GM19468 (cell line): ENCODE data around the gene NFATC1.

Source experiments
- ATAC-seq: cut with Tn5 transposase; IDR thresholded peaks from one replicate; pipeline ENCODE4 v1.9.1; 2021; ENCODE audit warnings: mild to moderate bottlenecking, moderate library complexity, moderate number of reproducible peaks; ENCODE audit not compliant: unreplicated experiment; ENCODE audit errors: extremely low read depth

Gene NFATC1

DNA sequence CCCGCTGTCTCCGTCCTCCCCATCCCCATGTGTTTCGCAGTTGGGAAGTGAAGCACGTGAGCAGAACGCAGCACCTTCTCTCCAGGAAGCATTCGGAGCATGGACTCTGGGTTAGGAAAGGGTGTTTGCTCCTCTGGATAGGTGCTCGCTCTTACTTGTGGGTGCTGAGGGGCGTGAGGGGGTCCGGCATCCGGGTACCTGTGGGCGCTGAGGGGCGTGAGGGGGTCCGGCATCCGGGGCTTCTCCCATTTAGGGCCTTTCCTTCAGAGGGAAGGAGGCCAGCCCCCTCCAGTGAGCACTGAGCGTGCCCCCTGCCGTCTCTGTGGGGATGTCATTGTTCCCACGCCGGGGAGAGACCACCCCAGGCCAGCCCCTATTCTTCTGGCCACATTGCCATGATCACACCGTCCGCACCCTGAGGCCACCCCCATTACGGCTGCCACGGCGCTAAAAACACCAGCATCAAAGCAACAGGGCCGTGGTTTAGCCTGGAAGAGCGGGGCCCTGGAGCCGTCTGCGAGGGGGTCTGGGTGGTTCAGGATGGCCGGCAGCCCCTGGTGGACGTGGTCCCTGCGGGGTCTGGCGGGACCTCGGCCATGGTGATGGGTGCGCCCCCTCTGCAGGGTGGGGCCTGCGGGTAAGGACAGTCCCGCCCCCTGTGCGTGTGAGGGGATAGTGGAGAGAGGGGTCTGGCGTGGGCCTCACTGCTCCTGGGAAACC, 41.0 kb downstream of the NFATC1 start:
- ATAC-seq: no peak

DNA sequence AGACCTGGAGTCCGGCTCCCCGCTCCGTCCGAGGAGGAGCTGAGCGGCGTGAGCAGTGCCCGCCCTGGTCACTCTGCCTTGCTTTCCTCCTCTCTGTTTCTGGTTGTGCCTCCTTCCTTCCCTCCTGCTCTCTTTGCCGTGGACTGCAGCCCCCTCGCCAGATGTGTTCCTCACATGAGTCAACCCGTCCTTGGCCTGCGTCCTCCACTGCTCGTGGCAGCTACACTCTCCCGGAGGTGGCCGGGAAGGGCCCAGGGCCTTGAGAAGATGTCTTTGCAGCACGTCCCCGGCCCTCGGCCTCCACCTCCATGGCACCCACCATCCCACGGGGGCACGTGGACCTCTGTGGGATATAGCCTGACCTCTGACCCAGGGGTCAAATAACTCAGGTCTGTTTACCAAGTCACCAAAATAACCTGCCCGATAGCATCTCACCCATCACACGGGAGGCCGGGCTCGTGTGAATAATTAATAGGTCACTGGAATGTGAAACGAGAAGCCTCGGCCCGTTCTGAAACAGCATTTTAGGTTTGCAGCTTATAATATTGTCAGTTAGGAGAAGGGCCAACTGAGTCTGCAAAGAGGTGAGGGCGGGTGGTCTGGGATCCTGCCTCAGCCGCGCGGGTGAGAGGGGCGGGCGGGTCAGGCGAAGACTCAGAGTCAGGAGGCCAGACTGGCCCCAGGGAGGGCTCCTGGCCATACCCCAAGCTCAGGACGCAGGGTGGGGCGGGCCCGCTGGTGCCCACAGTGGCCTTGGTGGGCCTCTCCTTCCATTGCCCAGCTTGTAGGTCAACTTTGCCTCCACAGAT, 42.6 kb downstream of the NFATC1 start:
- ATAC-seq: no peak

DNA sequence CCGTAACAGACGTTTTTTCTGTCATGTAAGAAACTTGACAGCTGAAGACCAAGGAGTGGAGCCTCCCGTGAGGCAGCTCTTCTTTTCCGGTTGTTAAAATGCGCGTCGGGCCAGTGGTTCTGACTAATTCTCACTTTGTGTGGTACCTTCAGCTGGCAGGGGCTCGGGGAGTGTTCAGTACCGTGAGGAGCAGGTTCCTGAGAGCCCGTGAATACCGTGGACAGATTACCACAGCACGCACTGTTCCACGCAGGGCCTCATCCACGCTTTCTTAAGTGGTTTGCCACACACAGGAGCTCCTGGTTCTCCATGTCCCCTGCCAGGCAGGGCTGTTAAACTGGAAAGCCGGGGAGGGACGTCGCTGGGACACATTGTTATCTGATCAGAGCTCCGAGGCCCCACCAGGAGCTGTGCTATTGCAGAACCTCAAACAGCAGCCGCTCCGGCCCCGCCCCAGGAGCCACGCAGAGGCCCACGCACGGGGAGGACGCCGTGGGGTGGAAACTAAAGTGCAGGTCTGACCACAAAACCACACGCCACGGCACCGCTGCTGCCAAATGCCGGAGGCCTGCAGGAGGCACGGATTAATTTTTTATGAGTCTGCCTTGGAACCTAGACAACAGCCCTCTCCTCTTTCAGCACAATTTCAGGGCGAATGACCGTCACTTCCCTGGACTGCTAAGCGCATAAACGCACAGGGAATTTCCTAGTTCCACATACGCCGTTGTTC, 43.3 kb downstream of the NFATC1 start:
- no peak for ATAC-seq

DNA sequence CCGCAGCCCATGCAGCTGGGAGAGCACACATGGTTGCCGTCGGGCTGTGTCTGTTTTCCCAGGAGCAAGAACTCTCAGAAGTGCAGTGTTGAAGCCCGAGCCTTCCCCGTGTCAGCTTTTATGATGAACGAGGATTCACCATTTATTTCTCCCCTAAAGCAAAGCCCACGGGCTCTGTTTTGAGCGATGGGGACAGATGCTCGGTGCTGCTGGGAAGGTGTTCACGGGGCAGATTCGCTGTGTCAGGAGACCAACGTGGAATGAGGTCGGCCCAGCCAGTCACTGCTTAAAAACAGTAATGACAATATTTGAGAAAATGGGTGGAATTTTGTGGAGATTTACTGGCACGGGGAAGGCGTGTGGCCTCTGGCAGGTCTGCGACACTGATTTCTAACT, 43.9 kb downstream of the NFATC1 start:
- no peak for ATAC-seq

DNA sequence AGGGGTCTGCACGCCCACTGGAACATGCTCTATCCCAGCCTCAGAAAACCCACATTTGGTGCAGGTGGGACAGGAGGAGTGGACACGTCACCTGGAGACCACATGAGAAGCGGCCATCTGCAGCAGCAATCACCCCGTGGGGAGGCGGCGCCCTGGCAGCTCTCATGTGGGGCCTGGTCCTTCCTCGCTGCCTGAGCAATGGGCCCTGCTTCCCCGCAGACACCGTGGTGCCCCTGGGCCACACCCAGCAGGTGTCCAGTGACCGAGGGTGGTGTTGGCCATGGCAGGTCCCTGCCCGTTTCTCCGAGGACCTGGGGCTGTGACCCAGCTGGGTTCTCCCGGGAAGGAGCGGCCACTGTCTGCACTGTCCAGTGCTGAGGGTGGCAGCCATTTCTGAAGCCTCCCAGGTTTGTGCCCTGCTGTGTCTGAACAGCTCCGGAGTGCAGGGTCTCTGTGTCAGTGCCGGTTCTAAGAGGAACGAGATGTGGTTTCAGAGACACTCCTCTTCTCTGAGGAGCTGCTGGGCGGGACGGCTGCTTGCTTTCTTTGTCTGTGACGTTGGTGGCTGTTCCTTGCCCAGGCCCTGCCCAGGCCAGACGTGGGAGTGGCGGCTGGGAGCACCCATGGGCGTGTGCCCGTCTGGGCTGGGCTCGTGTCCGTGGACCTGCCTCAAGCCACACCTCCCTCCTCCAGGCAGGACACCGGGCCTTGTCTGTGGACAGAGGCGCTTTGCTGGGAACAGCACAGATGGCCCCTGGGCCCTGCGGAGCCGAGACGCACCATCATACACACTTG, 44.8 kb downstream of the NFATC1 start:
- no peak for ATAC-seq

DNA sequence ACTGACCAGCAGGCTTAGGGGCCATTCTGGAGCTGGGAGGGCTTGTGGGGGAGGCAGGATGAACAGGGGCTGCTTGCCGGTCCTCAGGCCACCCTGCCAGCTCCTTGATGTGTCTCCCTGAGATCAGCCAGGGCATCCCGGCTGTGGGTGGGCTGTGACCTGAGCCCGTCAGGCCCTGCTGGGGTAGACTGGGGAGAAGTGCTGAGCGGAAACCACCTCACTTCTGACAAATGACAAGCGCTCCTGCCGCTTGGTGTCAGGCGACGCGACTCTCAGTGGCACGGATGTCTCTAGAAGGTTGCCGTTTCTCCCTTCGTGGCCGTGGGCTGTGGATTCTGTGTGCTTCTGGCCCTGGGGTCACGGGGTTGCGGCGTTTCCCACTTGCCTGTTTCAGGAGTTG, 45.7 kb downstream of the NFATC1 start:
- no peak for ATAC-seq

DNA sequence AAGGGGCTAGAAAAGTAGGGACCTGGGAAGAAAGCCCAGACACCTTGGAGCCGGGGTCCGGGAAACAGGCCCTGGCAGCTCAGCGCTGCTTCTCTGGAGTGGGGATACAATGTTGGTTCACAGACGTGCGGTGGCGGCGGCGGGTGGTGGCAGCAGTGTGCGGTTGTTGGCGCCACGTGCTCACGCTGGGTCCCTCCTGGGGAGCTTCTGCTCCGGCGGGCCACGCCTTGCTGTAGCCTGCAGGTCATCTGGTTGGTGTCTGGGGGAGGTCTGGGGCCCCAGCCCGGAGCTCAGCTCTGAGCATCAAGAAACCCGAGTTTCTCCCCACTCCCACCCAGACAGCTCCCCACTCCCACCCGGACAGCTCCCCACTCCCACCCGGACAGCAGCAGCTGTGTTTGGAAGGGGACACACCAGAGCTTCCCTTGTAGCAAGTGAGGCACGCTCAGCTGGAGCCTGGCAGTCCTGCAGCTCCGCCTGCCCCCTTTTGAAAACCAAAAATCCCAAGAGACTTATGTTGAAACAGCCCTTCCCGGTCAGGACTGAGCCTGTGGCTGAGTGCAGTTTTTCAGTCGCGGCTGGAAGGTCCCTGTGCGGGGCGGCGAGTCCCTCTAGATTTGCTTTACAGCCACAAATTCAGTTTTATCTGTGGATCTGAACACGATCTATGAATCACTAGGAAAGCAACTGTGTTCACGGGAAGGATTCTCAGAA, 46.9 kb downstream of the NFATC1 start:
- ATAC-seq: no peak

DNA sequence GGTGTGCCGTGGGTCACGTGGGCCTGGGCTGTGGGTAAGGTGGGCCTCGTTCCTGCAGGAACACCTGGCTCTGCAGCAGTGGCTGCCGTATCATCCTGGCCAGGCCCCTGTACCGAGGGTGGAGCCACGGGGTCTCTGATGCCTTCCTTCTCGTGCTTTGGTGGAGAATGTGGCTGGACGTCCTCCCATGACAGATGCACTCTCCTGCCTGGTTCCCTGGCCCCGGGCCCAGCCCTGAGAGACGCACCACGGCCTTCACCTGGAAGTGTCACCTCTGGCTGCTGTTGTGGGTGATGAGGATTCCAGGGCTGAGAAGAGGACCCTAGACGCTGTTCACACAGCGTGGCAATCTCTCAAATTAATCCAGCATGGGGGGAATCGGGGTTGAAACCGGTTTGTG, 49.5 kb downstream of the NFATC1 start:
- ATAC-seq: no peak

DNA sequence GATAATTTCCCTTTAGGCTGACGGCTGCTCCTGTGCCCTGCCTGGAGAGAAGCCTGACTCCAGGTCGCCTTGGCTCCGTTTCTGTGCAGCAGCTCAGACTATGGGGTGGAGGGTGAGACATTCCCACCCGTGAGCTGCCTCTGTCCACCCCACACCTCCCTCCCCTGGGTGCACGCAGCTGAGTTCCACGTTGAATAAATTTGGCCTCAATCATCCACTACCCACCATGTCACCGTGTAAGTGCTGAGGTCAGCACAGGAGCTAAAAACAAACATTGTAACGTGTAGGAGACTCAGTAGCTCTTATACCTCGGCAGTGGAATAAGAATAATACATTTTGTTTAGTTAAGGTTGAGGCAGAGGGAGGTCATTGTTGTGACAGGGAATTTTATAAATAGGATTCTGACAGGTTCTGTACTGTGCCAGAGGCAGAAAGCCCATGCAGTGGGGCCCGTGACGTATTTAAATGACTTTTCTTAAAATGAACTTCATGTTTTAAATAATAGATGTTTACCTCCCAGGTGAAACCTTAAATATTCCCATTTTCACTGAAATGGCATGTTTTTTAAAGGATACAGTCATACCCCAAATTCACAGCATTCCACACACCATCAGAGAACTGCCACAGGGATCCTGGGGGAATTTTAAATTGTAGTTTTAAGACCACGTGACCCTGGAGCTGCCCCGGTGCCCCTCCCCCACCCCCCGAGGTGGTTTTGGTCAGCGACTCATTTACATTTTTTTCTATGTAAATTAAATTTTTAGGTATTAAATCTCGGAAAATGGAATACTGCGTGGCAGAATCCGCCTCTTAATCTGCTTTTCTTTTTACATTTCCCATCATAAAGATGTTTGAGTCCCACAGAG, 50.2 kb downstream of the NFATC1 start:
- no peak for ATAC-seq

DNA sequence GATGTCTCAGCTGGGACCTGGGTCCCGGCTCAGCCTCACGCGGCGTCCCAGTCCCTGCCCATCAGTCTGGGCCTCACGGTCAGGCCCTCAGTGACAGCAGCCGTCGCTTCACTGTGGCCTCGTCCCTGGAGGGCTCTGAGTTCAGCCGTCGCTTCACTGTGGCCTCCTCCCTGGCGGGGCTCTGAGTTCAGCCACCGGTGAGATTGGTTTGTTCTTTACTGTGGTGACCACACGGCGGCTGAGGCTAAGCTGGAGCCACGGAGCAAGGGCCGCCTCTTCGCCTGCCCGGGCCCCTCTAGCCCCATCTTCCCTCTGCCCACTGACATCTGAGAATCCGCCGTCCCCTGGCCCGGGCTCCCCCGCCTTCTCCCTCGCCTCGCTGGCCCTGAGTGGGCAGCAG, 51.2 kb downstream of the NFATC1 start:
- ATAC-seq: no peak

DNA sequence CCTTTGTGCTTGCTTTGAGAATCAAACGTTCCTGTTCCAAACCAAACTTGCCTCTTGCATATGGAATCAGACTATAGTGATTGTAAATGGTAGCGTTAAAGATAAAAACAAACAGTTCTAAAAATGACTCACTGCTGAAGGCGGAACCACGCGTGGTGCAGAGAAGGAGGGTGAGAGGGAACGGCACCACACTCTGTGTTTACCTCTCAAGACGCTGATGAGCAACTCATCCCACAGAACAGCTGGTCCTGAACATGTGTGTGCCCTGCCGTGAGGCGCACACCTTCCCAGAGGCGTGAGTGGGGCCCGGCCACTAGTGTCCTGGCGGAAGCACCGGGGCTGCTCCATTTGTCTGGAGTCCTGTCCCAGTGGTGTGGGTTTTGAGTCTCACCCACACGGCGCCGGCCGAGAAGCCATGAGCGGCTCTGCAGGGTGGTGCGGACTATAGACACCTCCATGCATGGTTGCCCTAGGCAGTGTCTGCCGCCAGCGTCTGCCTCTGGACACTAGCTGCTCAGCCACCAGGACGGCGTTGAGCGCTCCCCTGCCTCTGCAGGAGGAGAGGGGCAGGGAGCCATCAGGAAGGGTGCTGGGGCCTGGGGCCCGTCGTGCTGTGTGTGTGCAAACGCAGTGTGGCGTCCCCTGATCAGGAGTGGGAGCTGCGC, 52.1 kb downstream of the NFATC1 start:
- ATAC-seq: no peak

DNA sequence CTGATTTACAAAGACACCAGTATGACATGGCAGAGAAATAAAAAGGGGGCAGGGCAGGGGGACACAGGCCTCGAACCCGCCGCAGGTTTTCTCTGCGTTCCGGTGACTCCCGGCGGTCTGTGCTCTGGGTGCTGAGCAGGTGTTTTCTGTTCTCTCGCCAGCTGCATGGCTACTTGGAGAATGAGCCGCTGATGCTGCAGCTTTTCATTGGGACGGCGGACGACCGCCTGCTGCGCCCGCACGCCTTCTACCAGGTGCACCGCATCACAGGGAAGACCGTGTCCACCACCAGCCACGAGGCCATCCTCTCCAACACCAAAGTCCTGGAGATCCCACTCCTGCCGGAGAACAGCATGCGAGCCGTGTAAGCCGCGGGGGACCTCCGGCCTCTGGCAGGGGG, 52.9 kb downstream of the NFATC1 start:
- ATAC-seq: no peak

DNA sequence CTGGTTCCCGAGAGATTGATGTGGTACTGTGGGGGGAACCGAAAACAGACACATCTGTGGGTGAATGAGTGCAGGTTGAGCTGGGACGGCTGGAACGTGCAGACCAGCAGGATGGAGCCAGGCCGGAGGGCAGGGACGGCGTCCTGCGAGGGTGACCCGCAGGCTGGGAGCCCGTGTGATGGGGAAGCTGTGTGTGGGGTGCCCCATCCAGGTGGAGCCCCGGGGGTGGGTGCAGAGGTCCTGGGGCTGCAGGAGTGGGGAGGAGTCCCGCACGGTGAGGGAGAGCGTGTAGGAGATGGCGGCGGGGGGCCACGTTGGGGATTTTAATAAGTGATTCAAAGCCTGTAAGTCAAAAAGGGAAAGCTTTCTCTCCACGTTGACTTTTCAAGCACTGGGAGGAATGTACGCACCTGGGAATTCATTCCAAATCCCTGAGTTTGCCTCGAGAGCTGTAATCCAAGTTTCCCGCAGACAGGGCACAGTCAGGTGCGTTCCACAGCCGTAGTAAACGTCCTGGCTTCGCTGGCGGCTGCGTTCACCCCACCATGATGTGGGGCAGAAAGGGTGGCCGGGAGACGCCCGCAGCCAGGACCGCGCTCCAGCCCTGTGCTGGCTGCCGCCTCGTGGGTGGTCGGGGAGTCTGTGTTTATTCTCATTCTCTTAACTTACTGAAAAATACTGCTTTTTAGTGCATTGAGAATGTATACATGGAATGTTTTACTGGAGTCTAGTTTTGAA, 54.0 kb downstream of the NFATC1 start:
- no peak for ATAC-seq

DNA sequence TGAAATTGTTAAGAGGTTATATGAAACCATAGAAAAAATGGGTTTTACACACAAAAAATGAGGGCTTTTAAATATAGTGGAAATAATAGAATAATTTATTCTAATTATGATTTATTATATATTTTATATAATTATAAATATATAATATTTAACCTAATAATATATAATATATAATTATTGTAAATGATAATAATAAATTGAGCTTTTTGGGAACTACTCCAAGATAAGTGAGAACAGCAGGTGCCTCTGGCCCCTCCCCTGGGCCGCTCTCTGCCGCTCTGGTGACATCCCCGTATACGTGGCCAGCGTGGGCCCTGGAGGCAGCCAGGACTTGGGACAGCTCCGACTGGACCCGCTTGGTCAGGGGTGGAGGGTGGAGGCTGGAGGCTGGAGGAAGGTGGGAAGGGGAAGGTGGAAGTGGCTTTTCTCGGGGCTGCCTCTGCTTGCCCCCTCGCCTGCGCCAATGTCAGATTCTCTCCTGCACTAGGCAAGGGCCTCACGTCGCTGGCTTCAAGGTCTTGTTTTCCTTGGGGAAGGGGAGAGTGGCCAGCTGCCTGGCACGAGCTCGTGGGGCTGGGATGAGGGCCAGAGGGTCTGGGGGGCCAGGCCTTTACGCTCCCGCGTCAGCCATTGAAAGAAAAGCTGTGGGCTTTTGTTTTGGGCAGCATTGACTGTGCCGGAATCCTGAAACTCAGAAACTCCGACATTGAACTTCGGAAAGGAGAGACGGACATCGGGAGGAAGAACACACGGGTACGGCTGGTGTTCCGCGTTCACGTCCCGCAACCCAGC, 54.8 kb downstream of the NFATC1 start:
- no peak for ATAC-seq

DNA sequence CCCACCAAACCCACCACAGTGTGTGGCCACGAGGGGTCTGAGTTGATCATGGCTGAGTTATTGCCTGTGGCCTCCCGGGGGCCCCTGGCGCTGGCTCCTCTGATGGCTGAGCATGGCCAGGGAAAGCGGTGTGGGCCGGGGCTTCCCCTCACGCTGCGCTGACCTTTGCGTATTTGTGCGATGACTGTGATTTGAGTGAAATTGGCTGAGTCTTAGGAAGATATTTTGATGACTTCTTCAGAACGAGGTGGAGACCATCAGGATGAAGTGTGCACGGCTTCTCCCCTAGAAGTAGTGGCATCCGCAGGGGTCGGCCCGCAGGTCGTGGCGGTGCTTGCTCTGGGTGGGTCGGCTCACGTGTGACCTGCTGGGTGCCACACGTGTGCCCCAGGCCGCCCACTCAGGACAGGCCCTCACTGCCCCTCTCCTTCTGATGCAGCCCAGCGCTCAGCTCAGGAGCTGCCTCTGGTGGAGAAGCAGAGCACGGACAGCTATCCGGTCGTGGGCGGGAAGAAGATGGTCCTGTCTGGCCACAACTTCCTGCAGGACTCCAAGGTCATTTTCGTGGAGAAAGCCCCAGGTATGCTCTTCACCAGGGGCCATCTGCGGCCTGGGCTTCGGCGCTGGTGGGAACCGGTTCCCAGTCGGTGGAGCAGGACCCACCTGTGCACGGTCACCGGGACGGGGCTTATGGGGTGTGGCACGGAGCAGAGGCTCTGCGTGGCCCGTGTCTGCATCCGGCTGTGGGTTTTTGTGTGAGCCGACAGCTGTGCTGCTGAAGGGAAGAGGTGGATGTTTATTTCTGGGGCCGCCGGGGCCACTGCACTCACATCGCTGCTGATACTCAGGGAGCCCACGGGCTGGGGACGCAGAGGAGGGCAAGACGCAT, 55.8 kb downstream of the NFATC1 start:
- ATAC-seq: no peak
